HG02678 (cell line): Measurements from ENCODE around the gene MRPL19.

Experiments
- ATAC-seq: cut with Tn5 transposase; IDR thresholded peaks from one replicate; pipeline ENCODE4 v1.9.1; 2021; ENCODE audit warnings: mild to moderate bottlenecking, moderate library complexity; ENCODE audit not compliant: unreplicated experiment

The MRPL19 gene

GRCh38 chr2:75728614-75729419 lies 82.2 kb downstream of the MRPL19 start:
- no peak for ATAC-seq

- ATAC-seq = no peak
Measured at GRCh38 chr2:75729861-75730260, 83.3 kb downstream of the MRPL19 start.

- no peak for ATAC-seq
Measured at GRCh38 chr2:75736276-75736675, 89.7 kb downstream of the MRPL19 start.

GRCh38 chr2:75737961-75738360 lies 91.4 kb downstream of the MRPL19 start:
- no peak for ATAC-seq
